H7 (cell line): Measurements from ENCODE around the gene ZNF648. TPM values are rescaled to one million over a fixed set of nuclear protein-coding genes. Genes with fewer than 3 reads are reported as not detected.
"Not testable (repeated sequence)": the region's sequence is repeated elsewhere in the genome, so short reads cannot be mapped to it uniquely, and the experiment has no call there.

Experiments used
- DNase-seq: peaks from one replicate; pipeline ENCODE4 v3.0.0; 2012
- H3K27me3 ChIP-seq: 2 replicates; pipeline ENCODE4 v1.6.0; 2011; ENCODE audit warnings: mild to moderate bottlenecking, low read length; ENCODE audit not compliant: control insufficient read depth, insufficient read depth
- H3K36me3 ChIP-seq: replicated peaks from 2 replicates; pipeline ENCODE4 v1.5.1; 2011; ENCODE audit warnings: low read length; ENCODE audit not compliant: control insufficient read depth, insufficient read depth
- H3K4me3 ChIP-seq: 2 replicates; pipeline ENCODE4 v1.5.1; 2011; ENCODE audit warnings: low read depth, mild to moderate bottlenecking, control low read depth, low read length, moderate library complexity; ENCODE audit not compliant: insufficient read depth
- total RNA-seq: library from RNA; depleted of rRNA; stranded (reverse); fragments of >200 nt; shearing (Covaris generic); gene quantifications from 2 replicates; pipeline ENCODE4 v1.2.3, GENCODE V29; 2014

The ZNF648 gene
- total RNA-seq, 1 experiment from 2014 or later: 0.21 TPM

DNA sequence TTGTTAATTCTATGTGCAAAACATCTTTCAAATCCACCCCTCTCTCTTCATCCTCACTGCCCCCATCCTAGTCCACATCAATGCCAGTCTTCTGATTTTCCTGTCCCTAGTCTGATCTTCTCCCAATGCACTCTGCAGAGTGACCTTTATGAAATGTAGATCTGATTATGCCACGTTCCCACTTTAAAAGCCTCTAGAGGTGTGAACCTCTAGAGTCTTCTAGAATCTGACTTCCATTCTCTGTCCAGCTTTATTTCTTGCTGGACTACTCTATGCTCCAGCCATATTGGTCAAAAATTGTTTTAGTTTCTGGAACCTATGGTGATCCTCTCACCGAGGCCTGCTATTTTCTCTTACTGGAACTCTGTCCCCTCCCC, 32.5 kb downstream of the ZNF648 start:
- Histone ChIP-seq H3K36me3 (no peaks in the 10 kb centered on the region), H3K4me3 (peak overlapping the region; percentile 52), H3K27me3 (no peaks in the 10 kb centered on the region)
- DNase-seq: no peak

DNA sequence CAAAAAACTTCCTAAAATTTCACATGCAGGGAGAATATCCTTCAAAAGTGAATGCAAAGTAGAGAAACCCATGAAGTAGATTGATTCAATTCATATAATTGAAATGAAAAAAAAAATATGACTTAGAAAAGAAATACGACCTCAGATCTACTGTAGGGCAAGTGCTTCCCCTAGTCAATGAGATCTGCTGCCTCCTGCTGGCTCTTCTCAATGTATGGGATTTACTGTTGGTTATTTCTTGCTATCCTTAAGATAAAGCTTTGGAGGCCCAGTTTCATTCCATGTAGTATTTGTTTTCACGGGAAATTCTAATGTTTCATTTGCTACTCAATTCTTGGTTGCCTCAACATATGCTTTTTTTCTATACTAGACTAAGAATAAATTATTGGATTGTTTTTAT, 46.2 kb downstream of the ZNF648 start:
- Histone ChIP-seq H3K36me3 (no peaks in the 10 kb centered on the region), H3K27me3 (no peaks in the 10 kb centered on the region), H3K4me3 (no peak overlapping the region)
- DNase-seq: peak; percentile 51

DNA sequence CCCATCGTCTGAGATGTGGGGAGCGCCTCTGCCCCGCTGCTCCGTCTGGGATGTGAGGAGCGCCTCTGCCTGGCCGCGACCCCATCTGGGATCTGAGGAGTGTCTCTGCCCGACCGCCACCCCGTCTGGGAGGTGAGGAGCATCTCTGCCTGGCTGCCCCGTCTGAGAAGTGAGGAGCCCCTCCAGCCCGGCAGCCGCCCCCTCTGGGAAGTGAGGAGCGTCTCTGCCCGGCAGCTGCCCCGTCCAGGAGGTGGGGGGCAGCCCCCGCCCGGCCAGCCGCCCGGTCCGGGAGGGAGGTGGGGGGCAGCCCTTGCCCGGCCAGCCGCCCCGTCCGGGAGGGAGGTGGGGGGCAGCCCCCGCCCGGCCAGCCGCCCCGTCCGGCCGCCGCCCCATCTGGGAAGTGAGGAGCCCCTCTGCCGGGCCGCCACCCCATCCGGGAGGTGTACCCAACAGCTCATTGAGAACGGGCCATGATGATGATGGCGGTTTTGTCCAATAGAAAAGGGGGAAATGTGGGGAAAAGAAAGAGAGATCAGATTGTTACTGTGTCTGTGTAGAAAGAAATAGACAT, 50.6 kb downstream of the ZNF648 start:
- H3K4me3 ChIP-seq, H3K27me3 ChIP-seq, DNase-seq, H3K36me3 ChIP-seq: not testable (repeated sequence)

DNA sequence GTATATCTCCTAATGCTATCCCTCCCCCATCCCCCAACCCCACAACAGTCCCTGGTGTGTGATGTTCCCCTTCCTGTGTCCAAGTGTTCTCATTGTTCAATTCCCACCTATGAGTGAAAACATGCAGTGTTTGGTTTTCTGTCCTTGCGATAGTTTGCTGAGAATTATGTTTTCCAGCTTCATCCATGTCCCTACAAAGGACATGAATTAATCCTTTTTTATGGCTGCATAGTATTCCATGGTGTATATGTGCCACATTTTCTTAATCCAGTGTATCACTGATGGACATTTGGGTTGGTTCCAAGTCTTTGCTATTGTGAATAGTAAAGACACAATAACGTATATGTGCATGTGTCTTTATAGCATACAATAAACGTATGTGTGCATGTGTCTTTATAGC, 56.1 kb downstream of the ZNF648 start:
- DNase-seq, H3K36me3 ChIP-seq, H3K27me3 ChIP-seq, H3K4me3 ChIP-seq: not testable (repeated sequence)

DNA sequence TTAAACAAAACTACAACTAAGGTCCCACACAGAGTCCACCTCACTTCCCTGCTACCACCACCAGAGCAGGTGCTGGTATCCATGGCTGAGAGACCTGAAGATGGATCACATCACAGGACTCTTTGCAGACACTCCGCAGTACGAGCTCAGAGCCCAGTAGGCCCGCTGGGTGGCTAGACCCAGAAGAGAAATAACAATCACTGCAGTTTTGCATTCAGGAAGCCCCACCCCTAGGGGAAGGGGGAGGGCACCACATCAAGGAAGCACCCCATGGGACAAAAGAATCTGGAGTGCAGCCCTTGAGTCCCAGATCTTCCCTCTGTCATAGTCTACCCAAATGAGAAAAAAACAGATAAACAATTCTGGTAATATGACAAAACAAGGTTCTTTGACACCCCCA, 56.9 kb downstream of the ZNF648 start:
- DNase-seq: no peak
- Histone ChIP-seq H3K27me3 (no peaks in the 10 kb centered on the region; the same call in 1 of the 2 replicates), H3K36me3 (no peaks in the 10 kb centered on the region), H3K4me3 (no peak overlapping the region)
